Activated CD4-positive, alpha-beta T cell treated with anti-CD3 and anti-CD28 coated beads, Interleukin-2, amount 10 ng/mL, durations not matched to agents 24 days and 14 days (primary cell): ENCODE measurements around the gene TLL1. TPM values are rescaled to one million over a fixed set of nuclear protein-coding genes. Genes with fewer than 3 reads are reported as not detected.

Source experiments
- DNase-seq: peaks from one replicate; pipeline ENCODE4 v3.0.0; 2022
- H3K27ac Mint-ChIP-seq: one replicate; pipeline ENCODE4 v1.8.0; 2022; ENCODE audit warnings: mild to moderate bottlenecking, mixed read lengths
- H3K27me3 Mint-ChIP-seq: one replicate; pipeline ENCODE4 v1.8.0; 2022; ENCODE audit warnings: mixed read lengths
- H3K36me3 Mint-ChIP-seq: one replicate; pipeline ENCODE4 v1.8.0; 2022; ENCODE audit warnings: low read depth, mild to moderate bottlenecking, mixed read lengths
- H3K4me1 Mint-ChIP-seq: one replicate; pipeline ENCODE4 v1.8.0; 2021; ENCODE audit warnings: mixed read lengths
- H3K4me3 Mint-ChIP-seq: one replicate; pipeline ENCODE4 v1.8.0; 2022; ENCODE audit warnings: mild to moderate bottlenecking, moderate library complexity, mixed read lengths
- H3K9me3 Mint-ChIP-seq: one replicate; pipeline ENCODE4 v1.8.0; 2021; ENCODE audit warnings: mixed read lengths
- intact Hi-C: fragments of 100-400 bp; cut with micrococcal nuclease; formaldehyde crosslinking; loops from one replicate; pipeline ENCODE4 v1.15.1; 2023
- total RNA-seq: library from RNA; stranded (reverse); gene quantifications from 2 replicates; pipeline ENCODE4 v1.2.3, GENCODE V29; 2022

Gene TLL1
- total RNA-seq, 1 donor from 2014 or later = not detected

- Mint-ChIP-seq H3K9me3 (no peaks in the 10 kb centered on the region), H3K36me3 (no peaks in the 10 kb centered on the region), H3K27me3 (no peaks in the 10 kb centered on the region), H3K4me3 (no peak overlapping the region), H3K4me1 (no peaks in the 10 kb centered on the region), H3K27ac (no peak overlapping the region)
- no peak for DNase-seq
- intact Hi-C loops = no loop called here
Observed at GRCh38 chr4:165926307-165926706, 53.3 kb downstream of the TLL1 start.

- Mint-ChIP-seq H3K4me3 (no peak overlapping the region), H3K9me3 (no peaks in the 10 kb centered on the region), H3K27ac (no peak overlapping the region), H3K36me3 (no peaks in the 10 kb centered on the region), H3K27me3 (no peaks in the 10 kb centered on the region), H3K4me1 (no peaks in the 10 kb centered on the region)
- intact Hi-C loops = no loop called here
- DNase-seq = no peak
Observed at GRCh38 chr4:165927366-165927765, 54.3 kb downstream of the TLL1 start.

- no peak overlapping the region for H3K4me3 Mint-ChIP-seq
- H3K4me1 Mint-ChIP-seq = no peaks in the 10 kb centered on the region
- H3K27me3 Mint-ChIP-seq = no peaks in the 10 kb centered on the region
- no peak for DNase-seq
- no peaks in the 10 kb centered on the region for H3K36me3 Mint-ChIP-seq
- intact Hi-C loops = no loop called here
- no peak overlapping the region for H3K27ac Mint-ChIP-seq
- H3K9me3 Mint-ChIP-seq = no peaks in the 10 kb centered on the region
Observed at GRCh38 chr4:165927815-165928214, 54.8 kb downstream of the TLL1 start.

- Mint-ChIP-seq H3K27me3 (no peaks in the 10 kb centered on the region), H3K9me3 (no peaks in the 10 kb centered on the region), H3K4me3 (no peak overlapping the region), H3K27ac (no peak overlapping the region), H3K36me3 (no peaks in the 10 kb centered on the region), H3K4me1 (no peaks in the 10 kb centered on the region)
- intact Hi-C loops = no loop called here
- DNase-seq = no peak
Observed at GRCh38 chr4:165928601-165929000, 55.6 kb downstream of the TLL1 start.

- Mint-ChIP-seq H3K9me3 (no peaks in the 10 kb centered on the region), H3K36me3 (no peaks in the 10 kb centered on the region), H3K4me3 (no peak overlapping the region), H3K4me1 (no peaks in the 10 kb centered on the region), H3K27ac (no peak overlapping the region), H3K27me3 (no peaks in the 10 kb centered on the region)
- intact Hi-C loops = no loop called here
- DNase-seq = no peak
Observed at GRCh38 chr4:165929662-165930061, 56.6 kb downstream of the TLL1 start.

GRCh38 chr4:165931741-165932140 is 58.7 kb downstream of the TLL1 start:
- Mint-ChIP-seq H3K4me3 (no peak overlapping the region), H3K36me3 (no peaks in the 10 kb centered on the region), H3K4me1 (no peaks in the 10 kb centered on the region), H3K9me3 (no peaks in the 10 kb centered on the region), H3K27ac (no peak overlapping the region), H3K27me3 (no peaks in the 10 kb centered on the region)
- intact Hi-C loops = no loop called here
- DNase-seq = no peak

GRCh38 chr4:165944900-165945299 is 71.9 kb downstream of the TLL1 start:
- no peaks in the 10 kb centered on the region for H3K36me3 Mint-ChIP-seq
- DNase-seq = no peak
- no peaks in the 10 kb centered on the region for H3K4me1 Mint-ChIP-seq
- H3K9me3 Mint-ChIP-seq = no peaks in the 10 kb centered on the region
- H3K4me3 Mint-ChIP-seq = no peak overlapping the region
- no peak overlapping the region for H3K27ac Mint-ChIP-seq
- intact Hi-C loops = no loop called here
- H3K27me3 Mint-ChIP-seq = no peaks in the 10 kb centered on the region

GRCh38 chr4:165945991-165946390 is 73.0 kb downstream of the TLL1 start:
- Mint-ChIP-seq H3K27me3 (no peaks in the 10 kb centered on the region), H3K4me1 (no peaks in the 10 kb centered on the region), H3K27ac (no peak overlapping the region), H3K36me3 (no peaks in the 10 kb centered on the region), H3K4me3 (no peak overlapping the region), H3K9me3 (no peaks in the 10 kb centered on the region)
- intact Hi-C loops = no loop called here
- DNase-seq = no peak

GRCh38 chr4:165947019-165947418 is 74.0 kb downstream of the TLL1 start:
- intact Hi-C loops = no loop called here
- no peak for DNase-seq
- Mint-ChIP-seq H3K9me3 (no peaks in the 10 kb centered on the region), H3K27ac (no peak overlapping the region), H3K36me3 (no peaks in the 10 kb centered on the region), H3K27me3 (no peaks in the 10 kb centered on the region), H3K4me1 (no peaks in the 10 kb centered on the region), H3K4me3 (no peak overlapping the region)

GRCh38 chr4:165953181-165953580 is 80.1 kb downstream of the TLL1 start:
- Mint-ChIP-seq H3K4me1 (no peaks in the 10 kb centered on the region), H3K36me3 (no peaks in the 10 kb centered on the region), H3K4me3 (no peak overlapping the region), H3K27ac (no peak overlapping the region), H3K27me3 (no peaks in the 10 kb centered on the region), H3K9me3 (peaks cover 7% of the 10 kb centered on the region)
- no peak for DNase-seq
- intact Hi-C loops = no loop called here

GRCh38 chr4:165963621-165964020 is 90.6 kb downstream of the TLL1 start:
- Mint-ChIP-seq H3K9me3 (peaks cover 6% of the 10 kb centered on the region), H3K27ac (no peak overlapping the region), H3K4me1 (no peaks in the 10 kb centered on the region), H3K4me3 (no peak overlapping the region), H3K36me3 (no peaks in the 10 kb centered on the region), H3K27me3 (no peaks in the 10 kb centered on the region)
- DNase-seq = no peak
- intact Hi-C loops = no loop called here

GRCh38 chr4:165964591-165964990 is 91.6 kb downstream of the TLL1 start:
- Mint-ChIP-seq H3K4me1 (no peaks in the 10 kb centered on the region), H3K4me3 (no peak overlapping the region), H3K27ac (no peak overlapping the region), H3K9me3 (peaks cover 6% of the 10 kb centered on the region), H3K36me3 (no peaks in the 10 kb centered on the region), H3K27me3 (no peaks in the 10 kb centered on the region)
- intact Hi-C loops = no loop called here
- no peak for DNase-seq

- no peak for DNase-seq
- no peaks in the 10 kb centered on the region for H3K9me3 Mint-ChIP-seq
- intact Hi-C loops = no loop called here
Observed at GRCh38 chr4:165965503-165965902, 92.5 kb downstream of the TLL1 start.

GRCh38 chr4:165966833-165967232 is 93.8 kb downstream of the TLL1 start:
- H3K4me1 Mint-ChIP-seq = no peaks in the 10 kb centered on the region
- no peak overlapping the region for H3K4me3 Mint-ChIP-seq
- H3K36me3 Mint-ChIP-seq = no peaks in the 10 kb centered on the region
- no peak overlapping the region for H3K27ac Mint-ChIP-seq
- H3K9me3 Mint-ChIP-seq = no peaks in the 10 kb centered on the region
- intact Hi-C loops = no loop called here
- DNase-seq = no peak
- H3K27me3 Mint-ChIP-seq = no peaks in the 10 kb centered on the region

More at GRCh38 chr4:165965503-165965902, 92.5 kb downstream of the TLL1 start:
- H3K27me3 Mint-ChIP-seq = no peaks in the 10 kb centered on the region
- H3K36me3 Mint-ChIP-seq = no peaks in the 10 kb centered on the region
- H3K27ac Mint-ChIP-seq = no peak overlapping the region
- H3K4me3 Mint-ChIP-seq = no peak overlapping the region
- no peaks in the 10 kb centered on the region for H3K4me1 Mint-ChIP-seq

GRCh38 chr4:165967486-165967885 is 94.4 kb downstream of the TLL1 start:
- Mint-ChIP-seq H3K36me3 (no peaks in the 10 kb centered on the region), H3K27ac (no peak overlapping the region), H3K4me1 (no peaks in the 10 kb centered on the region), H3K27me3 (no peaks in the 10 kb centered on the region), H3K9me3 (no peaks in the 10 kb centered on the region), H3K4me3 (no peak overlapping the region)
- DNase-seq = no peak
- intact Hi-C loops = no loop called here
